Natural killer cell (primary cell): ENCODE data around the gene CHTOP. TPM values are rescaled to one million over a fixed set of nuclear protein-coding genes. Genes with fewer than 3 reads are reported as not detected.

Source experiments
- ATAC-seq, 3 donors: fragments of 150-1000 bp in 2 of 3; fragments of 200-7000 bp in 1 of 3; cut with Tn5 transposase; 1 replicate in 1 of 3; 2 replicates in 2 of 3; pipeline ENCODE4 v1.10.0; 2021; ENCODE audit warnings: mild to moderate bottlenecking in 2 of 3, moderate library complexity in 2 of 3
- DNase-seq, 2 donors: peaks; one replicate each; pipeline versions ENCODE4 v3.0.0 to v3.0.0-alpha.2; 2013 to 2021; ENCODE audit warnings: mixed read lengths in 1 of 2
- H3K27ac ChIP-seq: one replicate; pipeline ENCODE4 v1.5.1; 2013; ENCODE audit warnings: mild to moderate bottlenecking, low read length
- H3K27me3 ChIP-seq: one replicate; pipeline ENCODE4 v1.6.1; 2013; ENCODE audit warnings: low read length; ENCODE audit not compliant: control insufficient read depth, insufficient read depth
- H3K36me3 ChIP-seq: one replicate; pipeline ENCODE4 v1.6.1; 2013; ENCODE audit warnings: low read length; ENCODE audit not compliant: control insufficient read depth, insufficient read depth
- H3K4me1 ChIP-seq: one replicate; pipeline ENCODE4 v1.6.1; 2013; ENCODE audit warnings: low read length; ENCODE audit not compliant: control insufficient read depth, insufficient read depth
- H3K4me3 ChIP-seq: one replicate; pipeline ENCODE4 v1.5.1; 2013; ENCODE audit warnings: low read length
- H3K9me3 ChIP-seq: one replicate; pipeline ENCODE4 v1.6.1; 2013; ENCODE audit warnings: low read length; ENCODE audit not compliant: control insufficient read depth, insufficient read depth
- H3K27ac Mint-ChIP-seq, 2 donors: one replicate each; pipeline ENCODE4 v1.8.0; 2022; ENCODE audit warnings: mild to moderate bottlenecking in 2 of 2, mixed read lengths in 2 of 2, moderate library complexity in 1 of 2
- H3K27me3 Mint-ChIP-seq, 2 donors: one replicate each; pipeline ENCODE4 v1.8.0; 2022; ENCODE audit warnings: low read depth in 2 of 2, mixed read lengths in 2 of 2
- H3K36me3 Mint-ChIP-seq: one replicate; pipeline ENCODE4 v1.8.0; 2022; ENCODE audit warnings: mixed read lengths
- H3K4me1 Mint-ChIP-seq, 2 donors: one replicate each; pipeline ENCODE4 v1.8.0; 2022; ENCODE audit warnings: mixed read lengths in 2 of 2
- H3K4me3 Mint-ChIP-seq: one replicate; pipeline ENCODE4 v1.8.0; 2022; ENCODE audit warnings: mild to moderate bottlenecking, moderate library complexity, mixed read lengths
- H3K9me3 Mint-ChIP-seq, 2 donors: one replicate each; pipeline ENCODE4 v1.8.0; 2022; ENCODE audit warnings: mixed read lengths in 2 of 2
- WGBS: methylation state at CpG from one replicate; pipeline ENCODE4 v1.1.7; 2013; ENCODE audit warnings: missing lambda C conversion rate; ENCODE audit not compliant: insufficient coverage; 5-methylcytosine and 5-hydroxymethylcytosine counted together
- intact Hi-C: fragments of 100-400 bp; cut with micrococcal nuclease; formaldehyde crosslinking; loops from one replicate; pipeline ENCODE4 v1.14.2; 2022
- total RNA-seq, 4 donors: library from RNA; stranded (reverse); fragments of 120-200 nt in 1 of 4; gene quantifications; one replicate each; pipeline versions ENCODE4 v1.2.3 to v1.2.4, GENCODE V29; 2013 to 2022
- TF ChIP-seq, protein P1 (sequence below): fragments of 200-600 bp; IDR thresholded peaks from one replicate; pipeline ENCODE4 v1.8.0; 2022; ENCODE audit warnings: antibody characterized with exemption

CHTOP gene
- total RNA-seq, 3 donors from 2014 or later (not counting 1 experiment from before 2014, with no cell fraction given), result 94.7 to 110 (median 106) TPM

DNA sequence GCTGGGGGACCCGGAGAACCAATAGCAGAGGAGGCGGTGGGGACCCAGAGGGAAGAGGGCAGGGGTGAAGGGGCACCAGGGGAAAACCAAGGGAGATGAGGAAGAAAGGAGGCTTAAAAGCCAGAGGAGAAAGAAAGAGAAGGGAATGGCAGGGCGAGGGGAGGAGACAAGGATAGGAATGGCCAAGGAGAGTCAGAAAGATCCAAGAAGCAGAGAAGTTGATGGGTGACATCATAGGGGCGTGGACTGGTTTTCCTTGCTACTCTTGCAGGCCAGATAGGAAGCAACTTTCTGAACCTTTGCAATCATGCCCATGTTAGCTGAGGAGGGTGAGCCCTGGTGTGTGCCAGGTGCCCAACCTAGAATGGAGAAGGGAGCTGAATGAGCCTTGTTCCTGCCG, 50.0 kb downstream of the CHTOP start:
- Histone ChIP-seq H3K36me3 (no peaks in the 10 kb centered on the region), H3K27me3 (peaks cover 9% of the 10 kb centered on the region), H3K9me3 (no peaks in the 10 kb centered on the region), H3K4me3 (no peak overlapping the region), H3K27ac (no peak overlapping the region), H3K4me1 (peaks cover 6% of the 10 kb centered on the region)
- WGBS, result 86% methylated on average over 5 of the region's 5 CpGs
- TF ChIP-seq, protein P1, sequence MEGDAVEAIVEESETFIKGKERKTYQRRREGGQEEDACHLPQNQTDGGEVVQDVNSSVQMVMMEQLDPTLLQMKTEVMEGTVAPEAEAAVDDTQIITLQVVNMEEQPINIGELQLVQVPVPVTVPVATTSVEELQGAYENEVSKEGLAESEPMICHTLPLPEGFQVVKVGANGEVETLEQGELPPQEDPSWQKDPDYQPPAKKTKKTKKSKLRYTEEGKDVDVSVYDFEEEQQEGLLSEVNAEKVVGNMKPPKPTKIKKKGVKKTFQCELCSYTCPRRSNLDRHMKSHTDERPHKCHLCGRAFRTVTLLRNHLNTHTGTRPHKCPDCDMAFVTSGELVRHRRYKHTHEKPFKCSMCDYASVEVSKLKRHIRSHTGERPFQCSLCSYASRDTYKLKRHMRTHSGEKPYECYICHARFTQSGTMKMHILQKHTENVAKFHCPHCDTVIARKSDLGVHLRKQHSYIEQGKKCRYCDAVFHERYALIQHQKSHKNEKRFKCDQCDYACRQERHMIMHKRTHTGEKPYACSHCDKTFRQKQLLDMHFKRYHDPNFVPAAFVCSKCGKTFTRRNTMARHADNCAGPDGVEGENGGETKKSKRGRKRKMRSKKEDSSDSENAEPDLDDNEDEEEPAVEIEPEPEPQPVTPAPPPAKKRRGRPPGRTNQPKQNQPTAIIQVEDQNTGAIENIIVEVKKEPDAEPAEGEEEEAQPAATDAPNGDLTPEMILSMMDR, result no peak
- Mint-ChIP-seq H3K36me3 (no peaks in the 10 kb centered on the region), H3K4me1 (peaks cover 6 to 21% of the 10 kb centered on the region in 2 donors), H3K4me3 (no peak overlapping the region), H3K27me3 (peaks cover 34 to 42% of the 10 kb centered on the region in 2 donors), H3K27ac (no peak overlapping the region), H3K9me3 (no peaks in the 10 kb centered on the region)
- intact Hi-C loops, result no loop called here
- DNase-seq (no peak), ATAC-seq (no peak)

DNA sequence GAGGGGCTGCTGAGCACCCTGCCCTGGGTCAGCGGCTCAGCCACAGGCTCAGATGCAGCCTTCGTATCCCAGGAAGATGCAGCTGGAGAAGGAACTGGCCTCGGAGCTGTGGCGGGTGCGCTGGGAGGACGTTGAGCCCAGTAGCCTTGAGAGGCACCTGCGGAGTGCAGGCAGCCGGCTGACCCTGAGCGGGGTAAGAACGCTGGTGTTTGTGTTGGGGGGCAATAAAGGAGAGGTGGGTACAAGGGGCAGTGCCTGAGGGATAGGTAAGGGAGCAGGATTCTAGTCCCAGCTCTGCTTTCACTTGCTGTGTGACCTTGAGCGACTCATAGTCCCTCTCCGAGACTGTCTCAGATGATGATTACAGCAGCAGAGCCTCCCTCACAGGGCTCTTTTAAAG, 51.0 kb downstream of the CHTOP start:
- ATAC-seq, result no peak
- TF ChIP-seq, protein P1, result no peak
- H3K4me1 Mint-ChIP-seq, result peaks cover 2 to 16% of the 10 kb centered on the region in 2 donors

GRCh38 chr1:153685544-153686340, 51.9 kb downstream of the CHTOP start:
- TF ChIP-seq, protein P1, result no peak
- intact Hi-C loops, result no loop called here

More for the DNA sequence above, 51.0 kb downstream of the CHTOP start:
- H3K9me3 Mint-ChIP-seq, result no peaks in the 10 kb centered on the region
- H3K27me3 ChIP-seq, result peaks cover 6% of the 10 kb centered on the region
- 95% methylated on average over 10 of the region's 12 CpGs for WGBS
- H3K36me3 ChIP-seq, result no peaks in the 10 kb centered on the region
- H3K4me3 Mint-ChIP-seq, result no peak overlapping the region
- intact Hi-C loops, result no loop called here
- no peaks in the 10 kb centered on the region for H3K36me3 Mint-ChIP-seq
- no peak overlapping the region for H3K27ac Mint-ChIP-seq
- no peak overlapping the region for H3K4me3 ChIP-seq
- no peak overlapping the region for H3K27ac ChIP-seq
- no peaks in the 10 kb centered on the region for H3K4me1 ChIP-seq
- no peaks in the 10 kb centered on the region for H3K9me3 ChIP-seq
- peaks cover 28 to 35% of the 10 kb centered on the region in 2 donors for H3K27me3 Mint-ChIP-seq
- no peak for DNase-seq

More at GRCh38 chr1:153685544-153686340, 51.9 kb downstream of the CHTOP start:
- Histone ChIP-seq H3K27ac (no peak overlapping the region), H3K27me3 (peaks cover 6% of the 10 kb centered on the region), H3K4me1 (no peaks in the 10 kb centered on the region), H3K9me3 (no peaks in the 10 kb centered on the region), H3K4me3 (no peak overlapping the region), H3K36me3 (no peaks in the 10 kb centered on the region)
- Mint-ChIP-seq H3K4me1 (peaks cover 0 to 9% of the 10 kb centered on the region in 2 donors), H3K9me3 (no peaks in the 10 kb centered on the region), H3K4me3 (no peak overlapping the region), H3K27me3 (peaks cover 20 to 26% of the 10 kb centered on the region in 2 donors), H3K27ac (no peak overlapping the region), H3K36me3 (no peaks in the 10 kb centered on the region)
- no peak for DNase-seq
- 78% methylated on average over 11 of the region's 11 CpGs for WGBS
- ATAC-seq, result no peak
